Immature natural killer cell (primary cell): ENCODE measurements around the gene KRT7. TPM values are rescaled to one million over a fixed set of nuclear protein-coding genes. Genes with fewer than 3 reads are reported as not detected.

ENCODE experiments used
- DNase-seq, 3 donors: peaks; one replicate each; pipeline ENCODE4 v3.0.0; 2022; ENCODE audit warnings: mixed read lengths in 1 of 3
- H3K27ac Mint-ChIP-seq, 6 donors: one replicate each; pipeline ENCODE4 v1.8.0; 2020; ENCODE audit warnings: mixed read lengths in 6 of 6, mild to moderate bottlenecking in 5 of 6, inconsistent platforms in 4 of 6, moderate library complexity in 3 of 6
- H3K27me3 Mint-ChIP-seq, 3 donors: one replicate each; pipeline ENCODE4 v1.8.0; 2020 to 2021; ENCODE audit warnings: low read depth in 3 of 3, mild to moderate bottlenecking in 3 of 3, mixed read lengths in 3 of 3, moderate library complexity in 3 of 3, inconsistent platforms in 1 of 3
- H3K36me3 Mint-ChIP-seq, 3 donors: one replicate each; pipeline ENCODE4 v1.8.0; 2020; ENCODE audit warnings: mixed read lengths in 3 of 3, inconsistent platforms in 2 of 3, mild to moderate bottlenecking in 2 of 3
- H3K4me1 Mint-ChIP-seq, 2 donors: one replicate each; pipeline ENCODE4 v1.8.0; 2020; ENCODE audit warnings: inconsistent platforms in 2 of 2, mild to moderate bottlenecking in 2 of 2, mixed read lengths in 2 of 2, moderate library complexity in 1 of 2
- H3K4me3 Mint-ChIP-seq, 5 donors: one replicate each; pipeline ENCODE4 v1.8.0; 2020; ENCODE audit warnings: mild to moderate bottlenecking in 5 of 5, mixed read lengths in 5 of 5, inconsistent platforms in 3 of 5, moderate library complexity in 3 of 5
- H3K9me3 Mint-ChIP-seq, 6 donors: one replicate each; pipeline ENCODE4 v1.8.0; 2020; ENCODE audit warnings: mild to moderate bottlenecking in 6 of 6, mixed read lengths in 6 of 6, inconsistent platforms in 4 of 6, moderate library complexity in 3 of 6
- polyA plus RNA-seq, 3 donors: library from polyadenylated mRNA; unstranded; fragments of 300-500 nt; fragmentation: Illumina TruSeq; gene quantifications; one replicate each; pipeline ENCODE4 v1.2.3, GENCODE V29; 2021

KRT7 gene
- polyA plus RNA-seq, 3 donors from 2014 or later = not detected

GRCh38 chr12:52212701-52213563 lies 20.1 kb upstream of the KRT7 start:
- Mint-ChIP-seq H3K4me1 (no peaks in the 10 kb centered on the region), H3K9me3 (no peaks in the 10 kb centered on the region), H3K27me3 (peaks cover 0 to 15% (median 2%) of the 10 kb centered on the region in 3 donors), H3K36me3 (no peaks in the 10 kb centered on the region), H3K27ac (no peak overlapping the region), H3K4me3 (no peak overlapping the region)
- DNase-seq = no peak

- H3K27ac Mint-ChIP-seq = peak overlapping the region in 1 of 6 donors; percentile 4
- no peaks in the 10 kb centered on the region for H3K4me1 Mint-ChIP-seq
Measured at GRCh38 chr12:52213564-52214420, 19.3 kb upstream of the KRT7 start.

GRCh38 chr12:52214421-52214802 lies 18.6 kb upstream of the KRT7 start:
- H3K4me3 Mint-ChIP-seq = no peak overlapping the region
- DNase-seq = no peak
- peaks cover 0 to 11% (median 0%) of the 10 kb centered on the region in 3 donors for H3K27me3 Mint-ChIP-seq
- no peak overlapping the region for H3K27ac Mint-ChIP-seq
- H3K9me3 Mint-ChIP-seq = no peaks in the 10 kb centered on the region
- H3K36me3 Mint-ChIP-seq = no peaks in the 10 kb centered on the region
- no peaks in the 10 kb centered on the region for H3K4me1 Mint-ChIP-seq

More at GRCh38 chr12:52213564-52214420, 19.3 kb upstream of the KRT7 start:
- Mint-ChIP-seq H3K36me3 (no peaks in the 10 kb centered on the region), H3K27me3 (peaks cover 0 to 11% (median 0%) of the 10 kb centered on the region in 3 donors), H3K9me3 (no peaks in the 10 kb centered on the region), H3K4me3 (no peak overlapping the region)
- peak; percentile 14 to 31 (median 21) for DNase-seq

- Mint-ChIP-seq H3K27ac (peak overlapping the region in 1 of 6 donors; percentile 21), H3K27me3 (peaks cover 0 to 11% (median 0%) of the 10 kb centered on the region in 3 donors), H3K4me3 (no peak overlapping the region), H3K36me3 (no peaks in the 10 kb centered on the region), H3K9me3 (no peaks in the 10 kb centered on the region), H3K4me1 (no peaks in the 10 kb centered on the region)
- DNase-seq = no peak
Measured at GRCh38 chr12:52215587-52216031, 17.4 kb upstream of the KRT7 start.

GRCh38 chr12:52216100-52216499 lies 16.9 kb upstream of the KRT7 start:
- no peak overlapping the region for H3K27ac Mint-ChIP-seq

GRCh38 chr12:52216807-52217206 lies 16.2 kb upstream of the KRT7 start:
- DNase-seq = no peak
- Mint-ChIP-seq H3K4me3 (no peak overlapping the region), H3K36me3 (no peaks in the 10 kb centered on the region), H3K9me3 (no peaks in the 10 kb centered on the region), H3K27ac (no peak overlapping the region), H3K27me3 (peaks cover 0 to 10% (median 0%) of the 10 kb centered on the region in 3 donors), H3K4me1 (no peaks in the 10 kb centered on the region)

More at GRCh38 chr12:52216100-52216499, 16.9 kb upstream of the KRT7 start:
- no peaks in the 10 kb centered on the region for H3K4me1 Mint-ChIP-seq
- H3K27me3 Mint-ChIP-seq = peaks cover 0 to 9% (median 0%) of the 10 kb centered on the region in 3 donors
- DNase-seq = no peak
- H3K4me3 Mint-ChIP-seq = no peak overlapping the region
- H3K36me3 Mint-ChIP-seq = no peaks in the 10 kb centered on the region
- H3K9me3 Mint-ChIP-seq = no peaks in the 10 kb centered on the region

- Mint-ChIP-seq H3K27ac (no peak overlapping the region), H3K36me3 (no peaks in the 10 kb centered on the region), H3K9me3 (no peaks in the 10 kb centered on the region), H3K4me1 (no peaks in the 10 kb centered on the region), H3K27me3 (peaks cover 0 to 10% (median 4%) of the 10 kb centered on the region in 3 donors), H3K4me3 (no peak overlapping the region)
- DNase-seq = no peak
Measured at GRCh38 chr12:52217223-52217622, 15.8 kb upstream of the KRT7 start.

GRCh38 chr12:52218001-52218400 lies 15.0 kb upstream of the KRT7 start:
- no peak for DNase-seq
- Mint-ChIP-seq H3K27ac (no peak overlapping the region), H3K36me3 (no peaks in the 10 kb centered on the region), H3K27me3 (peaks cover 0 to 10% (median 4%) of the 10 kb centered on the region in 3 donors), H3K4me1 (no peaks in the 10 kb centered on the region), H3K9me3 (no peaks in the 10 kb centered on the region), H3K4me3 (no peak overlapping the region)

- DNase-seq = no peak
- Mint-ChIP-seq H3K27ac (no peak overlapping the region), H3K36me3 (no peaks in the 10 kb centered on the region), H3K4me1 (no peaks in the 10 kb centered on the region), H3K9me3 (no peaks in the 10 kb centered on the region), H3K4me3 (no peak overlapping the region), H3K27me3 (peaks cover 4 to 13% (median 13%) of the 10 kb centered on the region in 3 donors)
Measured at GRCh38 chr12:52220477-52220876, 12.6 kb upstream of the KRT7 start.

- H3K27ac Mint-ChIP-seq = no peak overlapping the region
Measured at GRCh38 chr12:52221070-52221781, 11.8 kb upstream of the KRT7 start.

GRCh38 chr12:52221912-52222457 lies 11.1 kb upstream of the KRT7 start:
- Mint-ChIP-seq H3K4me1 (no peaks in the 10 kb centered on the region), H3K9me3 (no peaks in the 10 kb centered on the region), H3K36me3 (no peaks in the 10 kb centered on the region), H3K27ac (no peak overlapping the region), H3K4me3 (no peak overlapping the region), H3K27me3 (peaks cover 10 to 14% (median 14%) of the 10 kb centered on the region in 3 donors)
- peak; percentile 33 to 51 (median 38) for DNase-seq

More at GRCh38 chr12:52221070-52221781, 11.8 kb upstream of the KRT7 start:
- Mint-ChIP-seq H3K36me3 (no peaks in the 10 kb centered on the region), H3K4me3 (no peak overlapping the region), H3K9me3 (no peaks in the 10 kb centered on the region), H3K27me3 (peaks cover 7 to 13% (median 13%) of the 10 kb centered on the region in 3 donors), H3K4me1 (no peaks in the 10 kb centered on the region)
- no peak for DNase-seq

- no peaks in the 10 kb centered on the region for H3K9me3 Mint-ChIP-seq
- H3K27me3 Mint-ChIP-seq = peaks cover 13 to 18% (median 15%) of the 10 kb centered on the region in 3 donors
- H3K36me3 Mint-ChIP-seq = no peaks in the 10 kb centered on the region
- H3K4me1 Mint-ChIP-seq = no peaks in the 10 kb centered on the region
- no peak overlapping the region for H3K4me3 Mint-ChIP-seq
- H3K27ac Mint-ChIP-seq = no peak overlapping the region
- DNase-seq = no peak
Measured at GRCh38 chr12:52222692-52223091, 10.4 kb upstream of the KRT7 start.

- H3K4me1 Mint-ChIP-seq = no peaks in the 10 kb centered on the region
- no peaks in the 10 kb centered on the region for H3K9me3 Mint-ChIP-seq
- DNase-seq = no peak
- H3K27me3 Mint-ChIP-seq = peaks cover 13 to 18% (median 18%) of the 10 kb centered on the region in 3 donors
- no peaks in the 10 kb centered on the region for H3K36me3 Mint-ChIP-seq
- no peak overlapping the region for H3K4me3 Mint-ChIP-seq
- H3K27ac Mint-ChIP-seq = no peak overlapping the region
Measured at GRCh38 chr12:52223406-52224039, 9.5 kb upstream of the KRT7 start.
